Dermis microvascular lymphatic vessel endothelial cell (primary cell): ENCODE measurements around the gene TMEM200A. TPM values are rescaled to one million over a fixed set of nuclear protein-coding genes. Genes with fewer than 3 reads are reported as not detected.

Experiments used
- DNase-seq, 2 donors: peaks; one replicate each; pipeline versions ENCODE4 v3.0.0 to v3.0.0-alpha.2; 2010; ENCODE audit warnings: low read depth in 2 of 2
- total RNA-seq: library from RNA; depleted of rRNA; stranded (reverse); fragments of >200 nt; gene quantifications from 2 replicates; pipeline ENCODE4 v1.2.1, GENCODE V29; 2014

Gene TMEM200A
- total RNA-seq, 1 donor from 2014 or later = under 0.01 TPM

DNA sequence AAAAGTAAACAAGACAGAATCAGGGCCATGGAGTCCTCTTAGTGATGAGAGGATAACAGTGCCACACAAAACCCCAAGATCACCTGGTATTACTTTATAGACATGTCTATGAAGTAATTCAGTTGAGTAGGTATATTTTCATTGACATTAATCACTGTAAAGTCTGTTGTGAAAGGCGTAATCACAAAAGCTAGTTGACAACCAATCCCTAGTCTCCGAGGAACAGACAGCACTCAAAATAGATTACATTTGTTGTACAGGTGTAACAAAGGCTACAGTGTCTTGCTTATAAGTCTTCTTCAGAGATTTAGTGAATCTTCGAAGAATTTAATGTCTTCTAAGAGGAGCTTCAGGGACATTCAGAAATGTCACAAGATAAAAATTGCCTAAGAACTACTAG is 120.1 kb downstream of the TMEM200A start:
- no peak for DNase-seq

DNA sequence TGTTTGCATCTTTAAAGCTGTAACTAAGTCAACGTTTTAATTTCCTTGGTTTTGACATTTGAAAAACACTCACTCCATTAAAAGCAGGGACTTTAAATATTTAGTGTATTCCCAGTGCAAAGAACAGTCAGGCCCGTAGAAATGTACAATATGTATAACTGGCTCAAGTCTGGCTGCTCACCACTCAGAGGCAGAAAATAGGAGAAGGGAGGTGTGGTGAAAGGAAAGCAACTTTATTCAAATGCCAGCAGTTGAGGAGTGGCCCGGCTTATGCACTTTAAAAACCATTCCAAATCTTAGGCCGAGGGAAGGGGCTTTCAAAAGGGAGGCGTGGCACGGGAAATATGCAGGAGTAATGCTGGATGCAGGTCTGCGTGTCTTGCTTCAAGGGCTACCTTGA is 120.6 kb downstream of the TMEM200A start:
- DNase-seq = no peak

DNA sequence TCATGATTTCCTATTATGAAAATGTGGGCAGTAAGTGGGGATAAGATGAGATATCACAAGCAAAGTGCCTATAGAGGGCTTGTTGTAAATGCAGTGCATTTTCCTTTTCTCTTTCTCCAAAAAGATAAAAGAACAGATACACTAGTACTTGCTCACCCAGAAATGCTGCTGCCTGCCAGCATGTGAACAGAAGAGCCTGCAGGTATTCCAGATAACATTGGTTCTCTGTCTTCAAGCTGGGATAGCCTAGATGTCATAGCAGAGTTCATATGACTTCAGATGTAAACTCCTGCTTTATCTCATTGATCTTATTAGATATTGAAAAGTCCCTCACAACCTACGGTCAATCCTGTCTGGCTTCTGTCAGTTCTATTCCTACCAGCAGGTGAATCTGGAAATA is 123.7 kb downstream of the TMEM200A start:
- DNase-seq = no peak

Other genes starting within 250 kb of the TMEM200A start
- gene SAMD3, start 143.1 kb upstream of the TMEM200A start, total RNA-seq = not detected in 2 replicates